ENCODE data around the gene FAM193B.

- TF ChIP-seq CSRNP3 (CRISPR knock-in tag; IDR thresholded peaks at IDR 0.05) = no peak
- no peak for TF ChIP-seq TCF4 (CRISPR knock-in tag; IDR thresholded peaks at IDR 0.05; ENCODE audit: borderline replicate concordance)
- TF ChIP-seq SNAI2 (CRISPR knock-in tag; IDR thresholded peaks at IDR 0.05) = no peak
- no peak for TF ChIP-seq RARB (CRISPR knock-in tag; IDR thresholded peaks at IDR 0.05)
- no peak for TF ChIP-seq ISL1 (CRISPR knock-in tag; IDR thresholded peaks at IDR 0.05)
- no peak for TF ChIP-seq ZNF8 (CRISPR knock-in tag; IDR thresholded peaks at IDR 0.05)
Observed at GRCh38 chr5:177569894-177570293, 15.5 kb upstream of the FAM193B start.
